Endothelial cell of umbilical vein (primary cell): ENCODE results near the gene CGRRF1. TPM values are rescaled to one million over a fixed set of nuclear protein-coding genes. Genes with fewer than 3 reads are reported as not detected.

Experiments used
- BruUV-seq: library from RNA; stranded (reverse); fragments of 400-500 nt; replicated peaks from 2 replicates; lab custom pipeline; 2021; lab: Mats Ljungman, UMichigan
- CTCF ChIA-PET: fragments of 300-600, 350-600 bp; sonication (Branson Sonifier 250); formaldehyde crosslinking; loops from one replicate; lab custom pipeline; 2021; ENCODE audit warnings: antibody characterized with exemption, inconsistent platforms; lab: Charles Lee
- POLR2A ChIA-PET: fragments of 300-600, 350-600 bp; sonication (Branson Sonifier 250); formaldehyde crosslinking; loops from one replicate; lab custom pipeline; 2021; ENCODE audit warnings: antibody characterized with exemption, inconsistent platforms; lab: Charles Lee
- DNase-seq: peaks from one replicate; pipeline ENCODE4 v3.0.0-alpha.2; 2011; ENCODE audit warnings: low read depth, low spot score
- FAIRE-seq: peaks from 2 replicates; lab custom pipeline; 2011; peaks lifted over from hg19 to GRCh38; lab: Jason Lieb, UNC
- H2AFZ ChIP-seq: 2 replicates; pipeline ENCODE4 v1.6.0; 2012; ENCODE audit warnings: low read depth, low read length, control low read depth, inconsistent platforms
- H3K27ac ChIP-seq: 2 replicates; pipeline ENCODE4 v1.5.1; 2011; ENCODE audit warnings: low read depth, mild to moderate bottlenecking, control low read depth, low read length, moderate library complexity; ENCODE audit not compliant: insufficient read depth
- H3K27me3 ChIP-seq, 2 experiments: 2 replicates each; pipeline versions ENCODE4 v1.6.0 to v1.6.1; 2011; ENCODE audit warnings: low read length in 2 of 2, mixed read lengths in 1 of 2; ENCODE audit not compliant: control insufficient read depth in 2 of 2, insufficient read depth in 2 of 2
- H3K36me3 ChIP-seq, 2 experiments: 2 replicates in 1 of 2; 3 replicates in 1 of 2; pipeline ENCODE4 v1.5.1; 2011; ENCODE audit warnings: low read length in 2 of 2, mild to moderate bottlenecking in 1 of 2, moderate library complexity in 1 of 2; ENCODE audit not compliant: control insufficient read depth in 2 of 2, insufficient read depth in 2 of 2; ENCODE audit errors: extremely low read depth in 1 of 2
- H3K4me1 ChIP-seq: 3 replicates; pipeline ENCODE4 v1.5.1; 2011; ENCODE audit warnings: mild to moderate bottlenecking, low read length; ENCODE audit not compliant: control insufficient read depth, insufficient read depth; ENCODE audit errors: extremely low read depth
- H3K4me2 ChIP-seq: 2 replicates; pipeline ENCODE4 v1.6.1; 2011; ENCODE audit warnings: low read length, control low read depth, mixed read lengths; ENCODE audit not compliant: insufficient read depth
- H3K4me3 ChIP-seq, 3 experiments: fragments of 200-600 bp in 1 of 3; sonication (generic), shearing (Covaris generic) in 1 of 3; replicated peaks in 1 of 3; 2 replicates each; pipeline ENCODE4 v1.5.1; 2011 to 2016; ENCODE audit warnings: control low read depth in 3 of 3, low read length in 3 of 3, mild to moderate bottlenecking in 2 of 3, inconsistent platforms in 1 of 3, low read depth in 1 of 3, moderate library complexity in 1 of 3; ENCODE audit not compliant: insufficient read depth in 1 of 3
- H3K79me2 ChIP-seq: 2 replicates; pipeline ENCODE4 v1.6.0; 2012; ENCODE audit warnings: low read length, inconsistent platforms; ENCODE audit not compliant: control insufficient read depth, insufficient read depth
- H3K9ac ChIP-seq: replicated peaks from 2 replicates; pipeline ENCODE3; 2011; ENCODE audit warnings: low read length, control low read depth; ENCODE audit not compliant: insufficient read depth; ENCODE audit errors: extremely low read depth
- H3K9me1 ChIP-seq: replicated peaks from 3 replicates; pipeline ENCODE4 v1.6.0; 2011; ENCODE audit warnings: mild to moderate bottlenecking, low read length; ENCODE audit not compliant: control insufficient read depth, insufficient read depth; ENCODE audit errors: extremely low read depth
- H3K9me3 ChIP-seq: replicated peaks from 2 replicates; pipeline ENCODE4 v1.5.1; 2012; ENCODE audit warnings: low read length, inconsistent platforms; ENCODE audit not compliant: control insufficient read depth, insufficient read depth
- H4K20me1 ChIP-seq: replicated peaks from 2 replicates; pipeline ENCODE3; 2011; ENCODE audit warnings: mild to moderate bottlenecking, low read length; ENCODE audit not compliant: control insufficient read depth, insufficient read depth; ENCODE audit errors: extremely low read depth
- FOS ChIP-seq: IDR thresholded peaks from 2 replicates; pipeline ENCODE4 v1.6.1; 2011; ENCODE audit warnings: mild to moderate bottlenecking, low read length, moderate library complexity, borderline replicate concordance; ENCODE audit not compliant: insufficient read depth
- GATA2 ChIP-seq: IDR thresholded peaks from 2 replicates; pipeline ENCODE4 v1.7.0; 2011; ENCODE audit warnings: low read depth, mild to moderate bottlenecking, moderate library complexity, mixed read lengths, low read length; ENCODE audit not compliant: insufficient read length, insufficient read depth
- JUN ChIP-seq: IDR thresholded peaks from 2 replicates; pipeline ENCODE4 v1.6.1; 2011; ENCODE audit warnings: borderline replicate concordance, low read depth; ENCODE audit not compliant: insufficient read length, insufficient read depth
- MYC ChIP-seq: IDR thresholded peaks from one replicate; pipeline ENCODE4 v1.6.1; 2011; ENCODE audit warnings: mild to moderate bottlenecking, low read depth, low read length
- POLR2A ChIP-seq: IDR thresholded peaks from 2 replicates; pipeline ENCODE4 v1.6.1; 2012; ENCODE audit warnings: low read depth, mild to moderate bottlenecking, control low read depth, low read length
- POLR2AphosphoS5 ChIP-seq: IDR thresholded peaks from 2 replicates; pipeline ENCODE4 v1.6.1; 2012; ENCODE audit warnings: low read depth, mild to moderate bottlenecking, control low read depth, low read length, moderate library complexity; ENCODE audit not compliant: insufficient read depth
- dilution Hi-C: fragments of 300-500 bp; cut with MboI; formaldehyde crosslinking; loops from one replicate; pipeline ENCODE4 v1.15.0; 2019; ENCODE audit warnings: low sequenced_read_pairs; ENCODE audit not compliant: extremely low pct_ligation_motif_present
- intact Hi-C: fragments of 100-400 bp; cut with micrococcal nuclease; formaldehyde crosslinking; loops from one replicate; pipeline ENCODE4 v1.10.0; 2022
- polyA plus RNA-seq, 4 experiments: library from polyadenylated mRNA; depleted of rRNA in 3 of 4; stranded (reverse) in 3 of 4; unstranded in 1 of 4; fragments of >200 nt; gene quantifications; 2 replicates each; pipeline versions ENCODE4 v1.2.1 to v1.2.3, GENCODE V29; 2011 to 2012; ENCODE audit warnings: missing spikeins in 1 of 4
- total RNA-seq: library from RNA; stranded (reverse); gene quantifications from 2 replicates; pipeline ENCODE4 v1.2.3, GENCODE V29; 2021
- TF ChIP-seq, protein P1 (sequence below): IDR thresholded peaks from 2 replicates; pipeline ENCODE4 v1.6.1; 2011; ENCODE audit not compliant: insufficient read depth, insufficient read length
- TF ChIP-seq, protein P2 (sequence below), 2 donors: IDR thresholded peaks; 1 replicate in 1 of 2; 2 replicates in 1 of 2; pipeline ENCODE4 v1.5.1; 2011; ENCODE audit warnings: low read length in 2 of 2, mild to moderate bottlenecking in 2 of 2, moderate library complexity in 2 of 2, control low read depth in 1 of 2, inconsistent platforms in 1 of 2, low read depth in 1 of 2; ENCODE audit not compliant: insufficient read depth in 1 of 2; ENCODE audit errors: extremely low read depth in 1 of 2

Gene CGRRF1
- total and polyA plus RNA-seq, 2 donors (not counting 3 experiments of a cell fraction or from before 2014, with no cell fraction given), result 6.6 to 15.7 TPM

DNA sequence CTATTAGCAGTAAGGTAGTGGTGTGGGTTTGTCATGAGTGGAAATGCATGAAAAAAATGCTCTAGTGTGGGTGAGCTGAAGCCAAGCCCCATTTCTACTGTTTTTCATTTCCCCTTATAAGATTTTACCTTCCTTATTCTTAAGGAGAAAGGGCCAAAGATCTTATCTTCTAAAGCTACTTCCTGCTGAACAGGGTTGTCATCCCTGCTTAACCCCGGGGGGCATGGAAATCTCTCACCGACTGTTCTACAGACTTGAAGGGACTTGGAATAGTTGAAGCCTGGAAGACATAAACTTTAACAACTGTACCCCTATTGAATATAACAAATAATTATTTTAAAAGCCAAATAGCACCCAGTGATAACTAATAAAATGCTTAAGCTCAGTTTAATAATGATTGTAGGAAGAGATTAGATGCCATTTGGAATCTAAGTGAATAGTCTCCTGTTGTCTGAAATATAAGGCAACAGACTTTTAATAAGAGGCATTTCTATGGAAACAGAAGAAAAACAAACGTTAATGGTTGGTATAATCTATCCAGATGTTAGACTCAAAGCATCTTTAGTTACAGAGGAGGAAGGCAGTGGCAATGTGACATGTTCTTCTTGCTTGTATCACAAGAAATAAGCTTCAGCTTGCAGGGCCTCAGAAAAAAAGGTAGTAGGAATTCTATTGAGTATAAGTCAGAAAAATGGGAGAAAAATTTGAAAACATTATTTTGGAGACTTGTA lies 19.1 kb upstream of the CGRRF1 start:
- H3K9me3 ChIP-seq, result no peaks in the 10 kb centered on the region
- intact Hi-C loops (no loop called here), dilution Hi-C loops (no loop called here)
- DNase-seq, result no peak
- no peaks in the 10 kb centered on the region for H3K27me3 ChIP-seq
- no peak overlapping the region for H3K27ac ChIP-seq
- H3K36me3 ChIP-seq, result no peaks in the 10 kb centered on the region
- no peak overlapping the region for H3K9ac ChIP-seq
- H3K79me2 ChIP-seq, result peaks cover 19% of the 10 kb centered on the region
- no peaks in the 10 kb centered on the region for H4K20me1 ChIP-seq
- H3K4me1 ChIP-seq, result peaks cover 13% of the 10 kb centered on the region
- H3K4me3 ChIP-seq, result no peak overlapping the region
- no TSS peak for BruUV-seq
- no peaks in the 10 kb centered on the region for H3K9me1 ChIP-seq
- peak; percentile 67 for TF ChIP-seq GATA2
- no peak for TF ChIP-seq JUN
- CTCF ChIA-PET, result interaction anchor here (1.1 kb wide), 1 partner anchor 19 kb away, joined by 6 read pairs; the partner anchor contains the start of gene CGRRF1
- H3K4me2 ChIP-seq, result no peak overlapping the region
- POLR2A ChIA-PET, result no interaction called here
- no peak for FAIRE-seq
- no peak overlapping the region for H2AFZ ChIP-seq

DNA sequence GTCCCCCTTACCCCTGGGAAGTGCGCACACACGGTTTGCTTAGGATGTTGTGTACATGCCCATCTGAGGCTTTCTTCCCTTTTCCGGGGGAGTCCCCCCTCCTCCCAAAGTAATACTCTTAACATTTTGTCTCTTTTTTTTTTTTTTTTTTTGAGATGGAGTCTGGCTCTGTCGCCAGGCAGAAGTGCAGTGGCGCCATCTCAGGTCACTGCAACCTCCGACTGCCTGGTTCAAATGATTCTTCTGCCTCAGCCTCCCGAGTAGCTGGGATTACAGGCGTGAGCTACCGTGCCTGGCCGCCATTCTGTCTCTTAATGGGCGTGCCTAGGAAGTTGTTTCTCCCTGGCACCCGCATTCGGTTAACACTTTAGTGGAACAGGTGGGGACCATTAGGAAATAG lies 16.4 kb upstream of the CGRRF1 start:
- Histone ChIP-seq H4K20me1 (no peaks in the 10 kb centered on the region), H3K27ac (no peak overlapping the region), H3K9me3 (no peaks in the 10 kb centered on the region), H3K4me3 (no peak overlapping the region), H3K9ac (no peak overlapping the region), H2AFZ (no peak overlapping the region), H3K9me1 (no peaks in the 10 kb centered on the region), H3K27me3 (no peaks in the 10 kb centered on the region), H3K36me3 (no peaks in the 10 kb centered on the region), H3K4me2 (no peak overlapping the region), H3K79me2 (no peaks in the 10 kb centered on the region), H3K4me1 (peaks cover 8% of the 10 kb centered on the region)
- dilution Hi-C loops (no loop called here), intact Hi-C loops (no loop called here)
- TF ChIP-seq GATA2, result no peak
- TF ChIP-seq JUN, result no peak
- TF ChIP-seq FOS, result no peak
- TF ChIP-seq POLR2AphosphoS5, result no peak
- TF ChIP-seq MYC, result no peak
- TF ChIP-seq, protein P1, sequence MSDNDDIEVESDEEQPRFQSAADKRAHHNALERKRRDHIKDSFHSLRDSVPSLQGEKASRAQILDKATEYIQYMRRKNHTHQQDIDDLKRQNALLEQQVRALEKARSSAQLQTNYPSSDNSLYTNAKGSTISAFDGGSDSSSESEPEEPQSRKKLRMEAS, result no peak
- TF ChIP-seq, protein P2, sequence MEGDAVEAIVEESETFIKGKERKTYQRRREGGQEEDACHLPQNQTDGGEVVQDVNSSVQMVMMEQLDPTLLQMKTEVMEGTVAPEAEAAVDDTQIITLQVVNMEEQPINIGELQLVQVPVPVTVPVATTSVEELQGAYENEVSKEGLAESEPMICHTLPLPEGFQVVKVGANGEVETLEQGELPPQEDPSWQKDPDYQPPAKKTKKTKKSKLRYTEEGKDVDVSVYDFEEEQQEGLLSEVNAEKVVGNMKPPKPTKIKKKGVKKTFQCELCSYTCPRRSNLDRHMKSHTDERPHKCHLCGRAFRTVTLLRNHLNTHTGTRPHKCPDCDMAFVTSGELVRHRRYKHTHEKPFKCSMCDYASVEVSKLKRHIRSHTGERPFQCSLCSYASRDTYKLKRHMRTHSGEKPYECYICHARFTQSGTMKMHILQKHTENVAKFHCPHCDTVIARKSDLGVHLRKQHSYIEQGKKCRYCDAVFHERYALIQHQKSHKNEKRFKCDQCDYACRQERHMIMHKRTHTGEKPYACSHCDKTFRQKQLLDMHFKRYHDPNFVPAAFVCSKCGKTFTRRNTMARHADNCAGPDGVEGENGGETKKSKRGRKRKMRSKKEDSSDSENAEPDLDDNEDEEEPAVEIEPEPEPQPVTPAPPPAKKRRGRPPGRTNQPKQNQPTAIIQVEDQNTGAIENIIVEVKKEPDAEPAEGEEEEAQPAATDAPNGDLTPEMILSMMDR (IDR thresholded peaks at IDR 0.05; ENCODE audit: extremely low read depth in 1 of 2, insufficient read depth in 1 of 2, low read depth in 1 of 2, low read length in 2 of 2), result no peak
- no peak for TF ChIP-seq POLR2A
- ChIA-PET POLR2A (no interaction called here), CTCF (interaction anchor here (1.6 to 1.7 kb wide), 2 partner anchors 16 to 19 kb away, joined by 4 to 5 read pairs; partner anchors contain the start of gene CGRRF1)
- DNase-seq, result no peak
- no TSS peak for BruUV-seq
- no peak for FAIRE-seq
